H1 (cell line): ENCODE results near the gene NPHP4. TPM values are rescaled to one million over a fixed set of nuclear protein-coding genes. Genes with fewer than 3 reads are reported as not detected.

Experiments
- CTCF ChIA-PET: fragments of 300-600 bp; sonication (Branson Sonifier 250); formaldehyde crosslinking; loops from one replicate; lab custom pipeline; 2021; ENCODE audit not compliant: partially characterized antibody; lab: Charles Lee
- POLR2A ChIA-PET: fragments of 300-600 bp; sonication (Branson Sonifier 250); formaldehyde crosslinking; loops from one replicate; lab custom pipeline; 2021; ENCODE audit warnings: inconsistent platforms; ENCODE audit not compliant: partially characterized antibody; lab: Charles Lee
- DNase-seq, 2 experiments: peaks; one replicate each; pipeline versions ENCODE4 v3.0.0 to v3.0.0-alpha.2; 2010 to 2022; ENCODE audit warnings: low spot score in 2 of 2, low read depth in 1 of 2, mixed read lengths in 1 of 2
- FAIRE-seq: peaks from 2 replicates; lab custom pipeline; 2011; peaks lifted over from hg19 to GRCh38; lab: Jason Lieb, UNC
- H2AFZ ChIP-seq: 2 replicates; pipeline ENCODE4 v1.8.1; 2012; ENCODE audit warnings: low read length, inconsistent platforms
- H2AK5ac ChIP-seq: 2 replicates; pipeline ENCODE4 v1.6.1; 2013; ENCODE audit warnings: low read depth, low read length
- H2BK120ac ChIP-seq: replicated peaks from 2 replicates; pipeline ENCODE3; 2013; ENCODE audit warnings: low read depth, low read length, inconsistent platforms
- H2BK12ac ChIP-seq: 2 replicates; pipeline ENCODE4 v1.6.1; 2013; ENCODE audit warnings: low read depth, low read length
- H2BK15ac ChIP-seq: 2 replicates; pipeline ENCODE4 v1.6.1; 2013; ENCODE audit warnings: low read length
- H2BK20ac ChIP-seq: 2 replicates; pipeline ENCODE4 v1.6.1; 2013; ENCODE audit warnings: low read length
- H2BK5ac ChIP-seq: 2 replicates; pipeline ENCODE4 v1.6.1; 2013; ENCODE audit warnings: low read depth, low read length
- H3K14ac ChIP-seq: 2 replicates; pipeline ENCODE4 v1.6.1; 2013; ENCODE audit warnings: inconsistent platforms; ENCODE audit not compliant: insufficient read length
- H3K18ac ChIP-seq: 2 replicates; pipeline ENCODE4 v1.6.1; 2013; ENCODE audit warnings: low read length; ENCODE audit errors: extremely low read depth
- H3K23ac ChIP-seq: 2 replicates; pipeline ENCODE4 v1.6.1; 2013; ENCODE audit warnings: inconsistent platforms; ENCODE audit not compliant: insufficient read length
- H3K23me2 ChIP-seq: 2 replicates; pipeline ENCODE4 v1.6.1; 2013; ENCODE audit warnings: low read depth, low read length
- H3K27ac ChIP-seq: 2 replicates; pipeline ENCODE4 v1.6.1; 2011; ENCODE audit warnings: low read depth, low read length, inconsistent platforms
- H3K27me3 ChIP-seq, 4 experiments: replicated peaks in 1 of 4; 1 replicate in 1 of 4; 2 replicates in 3 of 4; pipeline versions ENCODE4 v1.6.1 to v1.8.1; 2011 to 2013; ENCODE audit warnings: low read length in 3 of 4, mild to moderate bottlenecking in 3 of 4, inconsistent platforms in 2 of 4, mixed read lengths in 2 of 4, moderate library complexity in 1 of 4; ENCODE audit not compliant: control insufficient read depth in 3 of 4, insufficient read depth in 3 of 4; ENCODE audit errors: extremely low read depth in 1 of 4
- H3K36me3 ChIP-seq, 4 experiments: 2 replicates each; pipeline versions ENCODE4 v1.6.1 to v1.8.1; 2011 to 2013; ENCODE audit warnings: mild to moderate bottlenecking in 4 of 4, low read length in 3 of 4, moderate library complexity in 2 of 4, control low read depth in 1 of 4, inconsistent platforms in 1 of 4; ENCODE audit not compliant: insufficient read depth in 4 of 4, control insufficient read depth in 2 of 4
- H3K4ac ChIP-seq: replicated peaks from 2 replicates; pipeline ENCODE3; 2013; ENCODE audit warnings: low read length, low read depth, mixed read lengths, inconsistent platforms; ENCODE audit not compliant: insufficient read length
- H3K4me1 ChIP-seq, 4 experiments: replicated peaks in 1 of 4; 1 replicate in 1 of 4; 2 replicates in 3 of 4; pipeline versions ENCODE4 v1.6.1 to v1.8.1; 2011 to 2013; ENCODE audit warnings: low read length in 3 of 4, inconsistent platforms in 2 of 4, mixed read lengths in 1 of 4; ENCODE audit not compliant: insufficient read depth in 4 of 4, control insufficient read depth in 3 of 4
- H3K4me2 ChIP-seq, 2 experiments: 2 replicates each; pipeline versions ENCODE4 v1.6.1 to v1.8.1; 2011 to 2013; ENCODE audit warnings: low read depth in 2 of 2, low read length in 2 of 2, control low read depth in 1 of 2, inconsistent platforms in 1 of 2, mild to moderate bottlenecking in 1 of 2; ENCODE audit not compliant: insufficient read depth in 1 of 2
- H3K4me3 ChIP-seq, 4 experiments: fragments of 200-600, 300-600 bp in 1 of 4; sonication (generic), shearing (Covaris generic), sonication (Bioruptor Twin) in 1 of 4; 2 replicates each; pipeline versions ENCODE4 v1.5.1 to v1.8.1; 2011 to 2016; ENCODE audit warnings: low read length in 4 of 4, low read depth in 3 of 4, control low read depth in 2 of 4, inconsistent platforms in 2 of 4, mild to moderate bottlenecking in 2 of 4, mixed read lengths in 1 of 4, moderate library complexity in 1 of 4; ENCODE audit not compliant: insufficient read depth in 2 of 4; ENCODE audit errors: extremely low read depth in 1 of 4
- H3K56ac ChIP-seq: replicated peaks from 2 replicates; pipeline ENCODE3; 2013; ENCODE audit warnings: low read depth, mild to moderate bottlenecking, mixed read lengths, low read length, inconsistent platforms; ENCODE audit not compliant: insufficient read length
- H3K79me1 ChIP-seq: 2 replicates; pipeline ENCODE4 v1.6.1; 2013; ENCODE audit warnings: low read depth, low read length, control low read depth
- H3K79me2 ChIP-seq, 2 experiments: 2 replicates each; pipeline versions ENCODE4 v1.6.1 to v1.8.1; 2012 to 2013; ENCODE audit warnings: low read length in 2 of 2, mild to moderate bottlenecking in 2 of 2, inconsistent platforms in 1 of 2; ENCODE audit not compliant: insufficient read depth in 2 of 2, control insufficient read depth in 1 of 2
- H3K9ac ChIP-seq, 4 experiments: replicated peaks in 1 of 4; 1 replicate in 1 of 4; 2 replicates in 3 of 4; pipeline versions ENCODE4 v1.6.1 to v1.8.1; 2011 to 2013; ENCODE audit warnings: low read depth in 3 of 4, low read length in 3 of 4, control low read depth in 2 of 4, mild to moderate bottlenecking in 2 of 4, moderate library complexity in 2 of 4, inconsistent platforms in 1 of 4; ENCODE audit errors: extremely low read depth in 1 of 4
- H3K9me3 ChIP-seq, 2 experiments: 2 replicates each; pipeline versions ENCODE4 v1.6.1 to v1.8.1; 2012 to 2013; ENCODE audit warnings: mild to moderate bottlenecking in 2 of 2, moderate library complexity in 2 of 2, control low read depth in 1 of 2, inconsistent platforms in 1 of 2, low read depth in 1 of 2, low read length in 1 of 2, mixed read lengths in 1 of 2; ENCODE audit not compliant: insufficient read depth in 2 of 2
- H4K20me1 ChIP-seq, 2 experiments: replicated peaks in 1 of 2; 2 replicates each; pipeline versions ENCODE3 to v1.8.1; 2011 to 2013; ENCODE audit warnings: inconsistent platforms in 2 of 2, low read length in 2 of 2, mild to moderate bottlenecking in 1 of 2; ENCODE audit not compliant: insufficient read depth in 2 of 2, control insufficient read depth in 1 of 2
- H4K5ac ChIP-seq: 2 replicates; pipeline ENCODE4 v1.6.1; 2013; ENCODE audit warnings: low read length, low read depth, mixed read lengths, inconsistent platforms; ENCODE audit not compliant: insufficient read length
- H4K8ac ChIP-seq: 2 replicates; pipeline ENCODE4 v1.8.0; 2013; ENCODE audit warnings: mild to moderate bottlenecking, moderate library complexity, low read length, inconsistent platforms; ENCODE audit not compliant: insufficient read depth; ENCODE audit errors: extremely low read depth
- H4K91ac ChIP-seq: replicated peaks from 2 replicates; pipeline ENCODE3; 2013; ENCODE audit warnings: low read length, mixed read lengths, inconsistent platforms; ENCODE audit not compliant: insufficient read length
- SIX5 ChIP-seq: IDR thresholded peaks from 2 replicates; pipeline ENCODE4 v1.6.1; 2011; ENCODE audit warnings: mild to moderate bottlenecking, low read depth, low read length
- WGBS, 2 experiments: shearing (Covaris generic) in 1 of 2; methylation state at CpG; one replicate each; pipeline versions ENCODE4 v1.1.6 to v1.1.7; 2013 to 2015; ENCODE audit warnings: low lambda C conversion rate in 2 of 2, mixed read lengths in 2 of 2, inconsistent platforms in 1 of 2, low coverage in 1 of 2, missing lambda C conversion rate in 1 of 2; ENCODE audit not compliant: insufficient replicate concordance in 2 of 2, insufficient coverage in 1 of 2, insufficient read length in 1 of 2; ENCODE audit errors: extremely low coverage in 1 of 2, missing lambda C conversion rate in 1 of 2; 5-methylcytosine and 5-hydroxymethylcytosine counted together
- polyA plus RNA-seq, 7 experiments: library from polyadenylated mRNA; depleted of rRNA in 3 of 7; stranded (reverse) in 5 of 7; unstranded in 2 of 7; fragments of >200 nt in 5 of 7; fragments of 200-250 nt in 2 of 7; gene quantifications; 1 replicate in 5 of 7; 2 replicates in 1 of 7; 4 replicates in 1 of 7; pipeline versions ENCODE4 v1.2.1 to v1.2.3, GENCODE V29; 2011 to 2013; ENCODE audit warnings: missing spikeins in 2 of 7, mixed read lengths in 2 of 7
- total RNA-seq: library from RNA; stranded (reverse); fragmentation: NEBNext Ultra II Directional; extraction: Animal tissue kit (Norgen Biotek cat#: 25700); gene quantifications from 2 replicates; pipeline ENCODE4 v1.2.1, GENCODE V29; 2021

NPHP4 gene
- total and polyA plus RNA-seq, 2 of the 8 experiments (the other 6 are each of a cell fraction or from before 2014, with no cell fraction given): 5.8 to 14.0 TPM

- H2BK120ac ChIP-seq: no peak overlapping the region
- no peak overlapping the region for H2BK20ac ChIP-seq
- POLR2A ChIA-PET: no interaction called here
- no peaks in the 10 kb centered on the region; a peak in 1 of 8 replicates for H3K36me3 ChIP-seq
- WGBS, 2 experiments: 82% methylated on average over 4 of the region's 4 CpGs; no CpG with 5 or more reads in 1 of the 2 experiments
- H3K27me3 ChIP-seq: no peaks in the 10 kb centered on the region
- H3K56ac ChIP-seq: no peak overlapping the region
- H2AFZ ChIP-seq: no peak overlapping the region
- H4K91ac ChIP-seq: no peak overlapping the region
- H3K4me3 ChIP-seq: no peak overlapping the region
- H3K27ac ChIP-seq: no peak overlapping the region
- no peak overlapping the region for H3K4me2 ChIP-seq
- no peaks in the 10 kb centered on the region for H3K4me1 ChIP-seq
- H4K5ac ChIP-seq: no peak overlapping the region
- H2AK5ac ChIP-seq: no peak overlapping the region
- no peaks in the 10 kb centered on the region for H3K79me2 ChIP-seq
- H2BK5ac ChIP-seq: no peak overlapping the region
- no peak overlapping the region for H3K18ac ChIP-seq
- no peak overlapping the region for H2BK15ac ChIP-seq
- CTCF ChIA-PET: interaction anchor here (0.8 kb wide), 1 partner anchor 28 kb away, joined by 3 read pairs; no protein-coding TSS in a partner anchor
- H3K23ac ChIP-seq: no peak overlapping the region
- no peaks in the 10 kb centered on the region for H3K23me2 ChIP-seq
- no peak overlapping the region; the same call in 1 of the 2 replicates for H4K8ac ChIP-seq
- no peak overlapping the region for H3K14ac ChIP-seq
- DNase-seq (no peak), FAIRE-seq (no peak)
- no peaks in the 10 kb centered on the region for H3K79me1 ChIP-seq
- H4K20me1 ChIP-seq: peaks cover 0 to 1% of the 10 kb centered on the region in 2 experiments
- TF ChIP-seq SIX5: no peak
- no peak overlapping the region for H3K9ac ChIP-seq
- no peaks in the 10 kb centered on the region for H3K9me3 ChIP-seq
- H2BK12ac ChIP-seq: no peak overlapping the region
- H3K4ac ChIP-seq: no peak overlapping the region
These were observed 70.6 kb downstream of the NPHP4 start for GRCh38 chr1:5921671-5922070.
